Neuronal stem cell (in vitro differentiated cells): ENCODE measurements around the gene HNRNPC.

Source experiments
- DNase-seq: peaks from one replicate; pipeline ENCODE4 v3.0.0-alpha.2; 2013; ENCODE audit warnings: low spot score
- H2AFZ ChIP-seq: one replicate; pipeline ENCODE4 v1.6.1; 2013; ENCODE audit warnings: mild to moderate bottlenecking, low read length, inconsistent platforms
- H2AK5ac ChIP-seq: 2 replicates; pipeline ENCODE4 v1.6.1; 2013; ENCODE audit warnings: low read depth, mild to moderate bottlenecking, inconsistent platforms, low read length, moderate library complexity, mixed read lengths
- H2BK120ac ChIP-seq: 2 replicates; pipeline ENCODE4 v1.6.1; 2013; ENCODE audit warnings: low read depth, mild to moderate bottlenecking, inconsistent platforms, low read length, moderate library complexity, mixed read lengths
- H2BK12ac ChIP-seq: one replicate; pipeline ENCODE4 v1.6.1; 2013; ENCODE audit warnings: low read length, inconsistent platforms
- H2BK15ac ChIP-seq: 2 replicates; pipeline ENCODE4 v1.6.1; 2013; ENCODE audit warnings: mild to moderate bottlenecking, low read length, inconsistent platforms, mixed read lengths
- H2BK5ac ChIP-seq: one replicate; pipeline ENCODE4 v1.6.1; 2013; ENCODE audit warnings: inconsistent platforms, mild to moderate bottlenecking, low read length, moderate library complexity
- H3K14ac ChIP-seq: one replicate; pipeline ENCODE4 v1.6.1; 2013; ENCODE audit warnings: low read length, inconsistent platforms
- H3K18ac ChIP-seq: 2 replicates; pipeline ENCODE4 v1.6.1; 2013; ENCODE audit warnings: low read length, inconsistent platforms
- H3K23ac ChIP-seq: 2 replicates; pipeline ENCODE4 v1.6.1; 2013; ENCODE audit warnings: low read depth, mild to moderate bottlenecking, mixed read lengths, low read length, inconsistent platforms; ENCODE audit not compliant: poor library complexity
- H3K27ac ChIP-seq: replicated peaks from 3 replicates; pipeline ENCODE4 v1.5.1; 2013; ENCODE audit warnings: low read length, inconsistent platforms
- H3K27me3 ChIP-seq, 3 experiments: 2 replicates each; pipeline ENCODE4 v1.6.1; 2013; ENCODE audit warnings: low read length in 3 of 3, mild to moderate bottlenecking in 2 of 3, inconsistent platforms in 1 of 3, low read depth in 1 of 3, mixed read lengths in 1 of 3, moderate library complexity in 1 of 3; ENCODE audit not compliant: control insufficient read depth in 3 of 3, insufficient read depth in 3 of 3
- H3K36me3 ChIP-seq, 2 donors: replicated peaks in 1 of 2; 2 replicates each; pipeline ENCODE4 v1.6.1; 2013; ENCODE audit warnings: low read length in 2 of 2; ENCODE audit not compliant: control insufficient read depth in 2 of 2, insufficient read depth in 2 of 2
- H3K4ac ChIP-seq: 2 replicates; pipeline ENCODE4 v1.6.1; 2013; ENCODE audit warnings: inconsistent platforms, mild to moderate bottlenecking, low read length, moderate library complexity
- H3K4me1 ChIP-seq, 2 donors: 1 replicate in 1 of 2; 2 replicates in 1 of 2; pipeline ENCODE4 v1.6.1; 2013; ENCODE audit warnings: low read length in 2 of 2, low read depth in 1 of 2; ENCODE audit not compliant: control insufficient read depth in 2 of 2, insufficient read depth in 1 of 2
- H3K4me2 ChIP-seq: one replicate; pipeline ENCODE4 v1.6.1; 2013; ENCODE audit warnings: mild to moderate bottlenecking, low read length, inconsistent platforms; ENCODE audit not compliant: insufficient read depth, poor library complexity, severe bottlenecking
- H3K4me3 ChIP-seq, 2 donors: 2 replicates each; pipeline ENCODE4 v1.5.1; 2013; ENCODE audit warnings: low read length in 2 of 2, mild to moderate bottlenecking in 2 of 2, inconsistent platforms in 1 of 2, moderate library complexity in 1 of 2
- H3K79me1 ChIP-seq: one replicate; pipeline ENCODE4 v1.6.1; 2013; ENCODE audit warnings: low read depth, mild to moderate bottlenecking, inconsistent platforms, low read length, moderate library complexity
- H3K9ac ChIP-seq: one replicate; pipeline ENCODE4 v1.6.1; 2013; ENCODE audit warnings: mild to moderate bottlenecking, low read depth, low read length, inconsistent platforms; ENCODE audit not compliant: poor library complexity
- H3K9me3 ChIP-seq, 2 donors: replicated peaks in 1 of 2; 2 replicates each; pipeline versions ENCODE3 to v1.6.1; 2013; ENCODE audit warnings: low read length in 2 of 2, mild to moderate bottlenecking in 2 of 2, inconsistent platforms in 1 of 2, low read depth in 1 of 2, mixed read lengths in 1 of 2, moderate library complexity in 1 of 2; ENCODE audit not compliant: control insufficient read depth in 2 of 2, insufficient read depth in 1 of 2
- H4K8ac ChIP-seq: one replicate; pipeline ENCODE4 v1.6.1; 2013; ENCODE audit warnings: low read depth, mild to moderate bottlenecking, inconsistent platforms, low read length, moderate library complexity
- H4K91ac ChIP-seq: one replicate; pipeline ENCODE4 v1.6.1; 2013; ENCODE audit warnings: low read length, low read depth, mild to moderate bottlenecking, inconsistent platforms; ENCODE audit not compliant: poor library complexity
- WGBS, 2 donors: extraction: QIAGEN DNeasy Blood & Tissue Kit; methylation state at CpG; one replicate each; pipeline ENCODE4 v1.1.7; 2013; ENCODE audit warnings: missing lambda C conversion rate in 2 of 2, mixed read lengths in 1 of 2; ENCODE audit not compliant: insufficient read length in 2 of 2, insufficient replicate concordance in 1 of 2; ENCODE audit errors: extremely low coverage in 2 of 2; 5-methylcytosine and 5-hydroxymethylcytosine counted together

The HNRNPC gene

GRCh38 chr14:21244544-21244943 lies 24.7 kb downstream of the HNRNPC start:
- peaks cover 2% of the 10 kb centered on the region for H3K79me1 ChIP-seq

GRCh38 chr14:21241218-21241819 lies 27.9 kb downstream of the HNRNPC start:
- H3K36me3 ChIP-seq = peaks cover 26 to 100% of the 10 kb centered on the region in 2 donors
- no peak overlapping the region for H4K8ac ChIP-seq
- no peak overlapping the region for H3K4ac ChIP-seq
- no peak overlapping the region for H3K27ac ChIP-seq
- H3K9me3 ChIP-seq = no peaks in the 10 kb centered on the region
- H2AK5ac ChIP-seq = no peak overlapping the region
- no peak overlapping the region for H3K9ac ChIP-seq
- no peaks in the 10 kb centered on the region for H3K4me1 ChIP-seq
- no CpG with 5 or more reads among the region's 1 CpG for WGBS, 2 donors
- no peak overlapping the region for H2BK15ac ChIP-seq
- H3K27me3 ChIP-seq = no peaks in the 10 kb centered on the region
- no peak overlapping the region for H2BK12ac ChIP-seq
- H4K91ac ChIP-seq = no peak overlapping the region
- H3K23ac ChIP-seq = no peak overlapping the region
- no peak overlapping the region for H3K4me2 ChIP-seq
- H2BK120ac ChIP-seq = no peak overlapping the region
- no peak for DNase-seq
- no peak overlapping the region for H2BK5ac ChIP-seq
- H3K18ac ChIP-seq = no peak overlapping the region
- no peak overlapping the region for H3K4me3 ChIP-seq
- H3K79me1 ChIP-seq = peaks cover 2% of the 10 kb centered on the region
- no peak overlapping the region for H2AFZ ChIP-seq
- no peak overlapping the region for H3K14ac ChIP-seq

More at GRCh38 chr14:21244544-21244943, 24.7 kb downstream of the HNRNPC start:
- Histone ChIP-seq H2BK15ac (no peak overlapping the region), H3K9me3 (peaks cover 0 to under 1% of the 10 kb centered on the region in 2 donors), H3K18ac (no peak overlapping the region), H2BK12ac (no peak overlapping the region), H2BK120ac (no peak overlapping the region), H3K36me3 (peaks cover 18 to 100% of the 10 kb centered on the region in 2 donors), H3K27ac (no peak overlapping the region), H2AFZ (no peak overlapping the region), H3K4me3 (no peak overlapping the region), H3K23ac (no peak overlapping the region), H3K9ac (no peak overlapping the region), H3K4me2 (no peak overlapping the region), H3K27me3 (no peaks in the 10 kb centered on the region), H4K8ac (no peak overlapping the region), H3K4ac (no peak overlapping the region), H3K14ac (no peak overlapping the region), H4K91ac (no peak overlapping the region), H2AK5ac (no peak overlapping the region), H3K4me1 (no peaks in the 10 kb centered on the region), H2BK5ac (no peak overlapping the region)
- WGBS, 2 donors = no CpG with 5 or more reads among the region's 7 CpGs
- no peak for DNase-seq

- Histone ChIP-seq H3K4me3 (no peak overlapping the region), H2BK5ac (no peak overlapping the region), H2BK15ac (no peak overlapping the region), H4K91ac (no peak overlapping the region), H3K9ac (no peak overlapping the region), H3K27ac (no peak overlapping the region), H3K4ac (no peak overlapping the region), H4K8ac (no peak overlapping the region), H3K36me3 (peaks cover 24 to 100% of the 10 kb centered on the region in 2 donors), H2BK12ac (no peak overlapping the region), H3K4me2 (no peak overlapping the region), H3K18ac (no peak overlapping the region), H3K14ac (no peak overlapping the region), H2AFZ (no peak overlapping the region), H2AK5ac (no peak overlapping the region), H3K4me1 (no peaks in the 10 kb centered on the region), H3K79me1 (peaks cover 2% of the 10 kb centered on the region), H3K9me3 (no peaks in the 10 kb centered on the region), H3K23ac (no peak overlapping the region), H2BK120ac (no peak overlapping the region), H3K27me3 (no peaks in the 10 kb centered on the region)
- WGBS, 2 donors = no CpG with 5 or more reads among the region's 2 CpGs
- DNase-seq = no peak
Measured at GRCh38 chr14:21240417-21240816, 28.8 kb downstream of the HNRNPC start.

GRCh38 chr14:21238823-21239518 lies 30.3 kb downstream of the HNRNPC start:
- DNase-seq = no peak
- H3K4me2 ChIP-seq = no peak overlapping the region
- H3K79me1 ChIP-seq = peaks cover 2% of the 10 kb centered on the region
- no peak overlapping the region for H2AK5ac ChIP-seq
- H2BK5ac ChIP-seq = no peak overlapping the region
- H3K27me3 ChIP-seq = no peaks in the 10 kb centered on the region
- H3K4me1 ChIP-seq = no peaks in the 10 kb centered on the region
- no peak overlapping the region for H4K8ac ChIP-seq
- H2BK12ac ChIP-seq = no peak overlapping the region
- no peak overlapping the region for H2BK120ac ChIP-seq
- no peak overlapping the region for H3K4me3 ChIP-seq
- H3K9ac ChIP-seq = no peak overlapping the region
- no peak overlapping the region for H2BK15ac ChIP-seq
- no peak overlapping the region for H3K18ac ChIP-seq
- no peaks in the 10 kb centered on the region for H3K9me3 ChIP-seq
- no peak overlapping the region for H2AFZ ChIP-seq
- H3K27ac ChIP-seq = no peak overlapping the region
- no peak overlapping the region for H3K23ac ChIP-seq
- no peak overlapping the region for H3K14ac ChIP-seq
- peaks cover 25 to 100% of the 10 kb centered on the region in 2 donors for H3K36me3 ChIP-seq
- no peak overlapping the region for H4K91ac ChIP-seq
- no CpG with 5 or more reads among the region's 11 CpGs for WGBS, 2 donors
- H3K4ac ChIP-seq = no peak overlapping the region
